HepG2 (cell line): Measurements from ENCODE around the gene EHBP1. TPM values are rescaled to one million over a fixed set of nuclear protein-coding genes. Genes with fewer than 3 reads are reported as not detected.

Experiments used
- SKI ChIP-seq: fragments of 450-650 bp; IDR thresholded peaks from one replicate; pipeline ENCODE4 v1.6.1; 2018; ENCODE audit warnings: mild to moderate bottlenecking; ENCODE audit not compliant: partially characterized antibody
- ZNF564 ChIP-seq: sonication (generic); formaldehyde crosslinking; IDR thresholded peaks from 2 replicates; pipeline ENCODE4 v1.8.1; 2023; ENCODE audit warnings: mild to moderate bottlenecking, missing genetic modification reagents
- polyA plus RNA-seq, 8 experiments: library from polyadenylated mRNA; depleted of rRNA in 3 of 8; stranded (reverse) in 7 of 8; unstranded in 1 of 8; fragments of >200 nt; fragmentation: Illumina TruSeq in 4 of 8; extraction: Trizol in 4 of 8; gene quantifications; 2 replicates each; pipeline versions ENCODE4 v1.2.1 to v1.2.3, GENCODE V29; 2011 to 2016; ENCODE audit warnings: low read depth in 4 of 8, missing spikeins in 1 of 8, mixed read lengths in 1 of 8; ENCODE audit not compliant: insufficient read depth in 1 of 8
- total RNA-seq, 5 experiments: library from RNA; depleted of rRNA; stranded (reverse); fragments of >200 nt; fragmentation: Illumina TruSeq; extraction: Trizol; gene quantifications; 2 replicates each; pipeline ENCODE4 v1.2.3, GENCODE V29; 2016; ENCODE audit warnings: low read depth in 1 of 5
- TF ChIP-seq, protein P1 (sequence below): sonication (generic); formaldehyde crosslinking; conservative IDR thresholded peaks from 2 replicates; pipeline ENCODE4 v1.8.0; 2022; ENCODE audit warnings: low read depth, missing genetic modification reagents
- TF ChIP-seq, protein P2 (sequence below), 2 experiments: sonication (generic) in 1 of 2; formaldehyde crosslinking in 1 of 2; IDR thresholded peaks; 2 replicates each; pipeline versions ENCODE4 v1.4.0 to v1.6.1; 2016 to 2020; ENCODE audit warnings: borderline replicate concordance in 1 of 2, low read depth in 1 of 2, mild to moderate bottlenecking in 1 of 2, missing genetic modification reagents in 1 of 2
- TF ChIP-seq, protein P3 (sequence below): sonication (generic); formaldehyde crosslinking; IDR thresholded peaks from 2 replicates; pipeline ENCODE4 v1.5.0; 2020; ENCODE audit warnings: missing genetic modification reagents, mild to moderate bottlenecking, borderline replicate concordance

The EHBP1 gene
- total and polyA plus RNA-seq, 2 of the 13 experiments (the other 11 are each of a cell fraction or from before 2014, with no cell fraction given) = 93.5 to 146 TPM

DNA sequence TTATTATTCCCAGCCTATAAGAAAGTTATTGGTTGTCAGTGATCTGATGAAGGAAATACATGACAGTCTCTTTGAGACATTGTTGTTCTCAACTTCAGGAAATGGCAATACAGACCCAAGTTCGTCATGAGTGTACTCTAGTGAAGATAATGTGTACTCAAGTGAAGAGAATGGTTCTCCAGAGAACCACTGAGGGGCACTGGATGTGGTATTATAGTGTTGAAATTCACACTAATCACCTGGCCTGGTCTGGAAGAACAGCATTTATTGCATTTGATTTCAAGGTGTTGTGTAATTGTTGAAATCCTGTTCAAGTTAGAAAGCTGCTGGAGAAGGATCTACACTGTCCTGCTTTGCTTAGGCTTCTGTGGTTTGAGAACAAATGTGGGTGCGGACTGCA, 321.7 kb downstream of the EHBP1 start (continued):
- TF ChIP-seq, protein P1, sequence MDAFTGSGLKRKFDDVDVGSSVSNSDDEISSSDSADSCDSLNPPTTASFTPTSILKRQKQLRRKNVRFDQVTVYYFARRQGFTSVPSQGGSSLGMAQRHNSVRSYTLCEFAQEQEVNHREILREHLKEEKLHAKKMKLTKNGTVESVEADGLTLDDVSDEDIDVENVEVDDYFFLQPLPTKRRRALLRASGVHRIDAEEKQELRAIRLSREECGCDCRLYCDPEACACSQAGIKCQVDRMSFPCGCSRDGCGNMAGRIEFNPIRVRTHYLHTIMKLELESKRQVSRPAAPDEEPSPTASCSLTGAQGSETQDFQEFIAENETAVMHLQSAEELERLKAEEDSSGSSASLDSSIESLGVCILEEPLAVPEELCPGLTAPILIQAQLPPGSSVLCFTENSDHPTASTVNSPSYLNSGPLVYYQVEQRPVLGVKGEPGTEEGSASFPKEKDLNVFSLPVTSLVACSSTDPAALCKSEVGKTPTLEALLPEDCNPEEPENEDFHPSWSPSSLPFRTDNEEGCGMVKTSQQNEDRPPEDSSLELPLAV (CRISPR knock-in tag) = no peak
- TF ChIP-seq, protein P2, sequence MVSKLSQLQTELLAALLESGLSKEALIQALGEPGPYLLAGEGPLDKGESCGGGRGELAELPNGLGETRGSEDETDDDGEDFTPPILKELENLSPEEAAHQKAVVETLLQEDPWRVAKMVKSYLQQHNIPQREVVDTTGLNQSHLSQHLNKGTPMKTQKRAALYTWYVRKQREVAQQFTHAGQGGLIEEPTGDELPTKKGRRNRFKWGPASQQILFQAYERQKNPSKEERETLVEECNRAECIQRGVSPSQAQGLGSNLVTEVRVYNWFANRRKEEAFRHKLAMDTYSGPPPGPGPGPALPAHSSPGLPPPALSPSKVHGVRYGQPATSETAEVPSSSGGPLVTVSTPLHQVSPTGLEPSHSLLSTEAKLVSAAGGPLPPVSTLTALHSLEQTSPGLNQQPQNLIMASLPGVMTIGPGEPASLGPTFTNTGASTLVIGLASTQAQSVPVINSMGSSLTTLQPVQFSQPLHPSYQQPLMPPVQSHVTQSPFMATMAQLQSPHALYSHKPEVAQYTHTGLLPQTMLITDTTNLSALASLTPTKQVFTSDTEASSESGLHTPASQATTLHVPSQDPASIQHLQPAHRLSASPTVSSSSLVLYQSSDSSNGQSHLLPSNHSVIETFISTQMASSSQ (IDR thresholded peaks at IDR 0.05; ENCODE audit: low read depth) = no peak
- TF ChIP-seq, protein P2 (CRISPR knock-in tag; IDR thresholded peaks at IDR 0.05; ENCODE audit: borderline replicate concordance) = no peak
- TF ChIP-seq, protein P3, sequence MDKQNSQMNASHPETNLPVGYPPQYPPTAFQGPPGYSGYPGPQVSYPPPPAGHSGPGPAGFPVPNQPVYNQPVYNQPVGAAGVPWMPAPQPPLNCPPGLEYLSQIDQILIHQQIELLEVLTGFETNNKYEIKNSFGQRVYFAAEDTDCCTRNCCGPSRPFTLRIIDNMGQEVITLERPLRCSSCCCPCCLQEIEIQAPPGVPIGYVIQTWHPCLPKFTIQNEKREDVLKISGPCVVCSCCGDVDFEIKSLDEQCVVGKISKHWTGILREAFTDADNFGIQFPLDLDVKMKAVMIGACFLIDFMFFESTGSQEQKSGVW (CRISPR knock-in tag) = no peak
- no peak for TF ChIP-seq SKI
- TF ChIP-seq ZNF564 (CRISPR knock-in tag) = no peak
- TF ChIP-seq, all 625 proteins: peak for 0
